22Rv1 (cell line): ENCODE data around the gene PCDH9.

Source experiments
- CTCF ChIP-seq: fragments of 450-650 bp; IDR thresholded peaks from 2 replicates; pipeline ENCODE4 v1.5.1; 2017; ENCODE audit warnings: mild to moderate bottlenecking
- ZFX ChIP-seq: fragments of 450-650 bp; IDR thresholded peaks from 2 replicates; pipeline ENCODE4 v1.6.1; 2017; ENCODE audit warnings: antibody characterized with exemption, borderline replicate concordance

GRCh38 chr13:66933994-66934393 is 296.1 kb downstream of the PCDH9 start:
- TF ChIP-seq CTCF (no peak), ZFX (no peak)
